Upper lobe of right lung (tissue), 1 donor: ENCODE measurements around the gene DNASE1L1. TPM values are rescaled to one million over a fixed set of nuclear protein-coding genes. Genes with fewer than 3 reads are reported as not detected.

Experiments
- ATAC-seq: fragments of 200-7000 bp; cut with Tn5 transposase; one replicate; pipeline ENCODE4 v1.9.1; 2020; ENCODE audit warnings: mild to moderate bottlenecking, moderate library complexity
- DNase-seq: peaks from one replicate; pipeline ENCODE4 v3.0.0-alpha.2; 2020
- H3K27ac ChIP-seq: fragments of 200-600 bp; one replicate; pipeline ENCODE4 v1.8.0; 2022
- H3K27me3 ChIP-seq: fragments of 200-600 bp; one replicate; pipeline ENCODE4 v1.8.0; 2022; ENCODE audit warnings: mild to moderate bottlenecking
- H3K36me3 ChIP-seq: fragments of 200-600 bp; one replicate; pipeline ENCODE4 v1.8.0; 2022
- H3K4me1 ChIP-seq: fragments of 200-600 bp; one replicate; pipeline ENCODE4 v1.8.0; 2022
- H3K4me3 ChIP-seq: fragments of 200-600 bp; one replicate; pipeline ENCODE4 v1.8.0; 2022; ENCODE audit warnings: mild to moderate bottlenecking
- H3K9me3 ChIP-seq: fragments of 200-600 bp; one replicate; pipeline ENCODE4 v1.8.0; 2022
- CTCF ChIP-seq: fragments of 200-600 bp; IDR thresholded peaks from one replicate; pipeline ENCODE4 v1.8.0; 2022; ENCODE audit warnings: antibody characterized with exemption
- intact Hi-C: fragments of 100-400 bp; cut with DNase I; formaldehyde crosslinking; loops from one replicate; pipeline ENCODE4 v1.11.0; 2022
- total RNA-seq: library from RNA; stranded (reverse); fragmentation: NEBNext Ultra II Directional; extraction: Animal tissue kit (Norgen Biotek cat#: 25700); gene quantifications from one replicate; pipeline ENCODE4 v1.2.1, GENCODE V29; 2021
- donor health status: DM: no; HTN: yes; CAD: no; lungs with severe emphysema.

DNASE1L1 gene
- total RNA-seq, 1 donor from 2014 or later, result 37.1 TPM

- DNase-seq (peak; percentile 90), ATAC-seq (peak; percentile 93)
- TF ChIP-seq CTCF, result no peak
- Histone ChIP-seq H3K9me3 (no peaks in the 10 kb centered on the region), H3K4me1 (peaks cover 12% of the 10 kb centered on the region), H3K4me3 (peak within 1 kb of the TSS; percentile 64), H3K36me3 (peaks cover 16% of the 10 kb centered on the region), H3K27ac (peak within 1 kb of the TSS; percentile 74), H3K27me3 (no peaks in the 10 kb centered on the region)
- intact Hi-C loops, result no loop called here
Observed at GRCh38 chrX:154443992-154444754, 35.1 kb upstream of the DNASE1L1 start, which contains the start of gene FAM50A. Gene FAM50A (plus strand): TSS chrX:154444141. CDS start chrX:154444236, 95 bp downstream.

GRCh38 chrX:154443479-154443910 is 34.4 kb upstream of the DNASE1L1 start:
- Histone ChIP-seq H3K4me1 (peaks cover 12% of the 10 kb centered on the region), H3K9me3 (no peaks in the 10 kb centered on the region), H3K36me3 (peaks cover 16% of the 10 kb centered on the region), H3K27ac (peak overlapping the region; percentile 63), H3K27me3 (no peaks in the 10 kb centered on the region), H3K4me3 (peak overlapping the region; percentile 35)
- intact Hi-C loops, result no loop called here
- no peak for ATAC-seq
- TF ChIP-seq CTCF, result no peak
- DNase-seq, result no peak

GRCh38 chrX:154441984-154442707 is 33.1 kb upstream of the DNASE1L1 start:
- Histone ChIP-seq H3K4me3 (no peak overlapping the region), H3K4me1 (peaks cover 12% of the 10 kb centered on the region), H3K27me3 (no peaks in the 10 kb centered on the region), H3K9me3 (no peaks in the 10 kb centered on the region), H3K36me3 (peaks cover 16% of the 10 kb centered on the region), H3K27ac (no peak overlapping the region)
- DNase-seq (no peak), ATAC-seq (no peak)
- TF ChIP-seq CTCF, result no peak
- intact Hi-C loops, result no loop called here

GRCh38 chrX:154441564-154441963 is 32.5 kb upstream of the DNASE1L1 start:
- Histone ChIP-seq H3K4me1 (peaks cover 12% of the 10 kb centered on the region), H3K27me3 (no peaks in the 10 kb centered on the region), H3K9me3 (no peaks in the 10 kb centered on the region), H3K27ac (no peak overlapping the region), H3K4me3 (no peak overlapping the region), H3K36me3 (peaks cover 16% of the 10 kb centered on the region)
- ATAC-seq (no peak), DNase-seq (no peak)
- no peak for TF ChIP-seq CTCF
- intact Hi-C loops, result no loop called here

GRCh38 chrX:154440623-154441357 is 31.7 kb upstream of the DNASE1L1 start:
- H3K27ac ChIP-seq, result no peak overlapping the region
- no peak overlapping the region for H3K4me3 ChIP-seq
- intact Hi-C loops, result no loop called here
- H3K4me1 ChIP-seq, result peaks cover 12% of the 10 kb centered on the region
- ATAC-seq (no peak), DNase-seq (no peak)
- no peaks in the 10 kb centered on the region for H3K27me3 ChIP-seq
- no peak for TF ChIP-seq CTCF
- no peaks in the 10 kb centered on the region for H3K9me3 ChIP-seq
- peaks cover 19% of the 10 kb centered on the region for H3K36me3 ChIP-seq
